ENCODE results near the gene ARMC3.

Gene ARMC3

GRCh38 chr10:23016636-23017035, 88.8 kb downstream of the ARMC3 start:
- DNase-seq (ENCODE audit: low spot score) (no peak), ATAC-seq (ENCODE audit: low read depth) (no peak)
- TF ChIP-seq CTCF (IDR thresholded peaks at IDR 0.05; ENCODE audit: poor library complexity, severe bottlenecking): no peak
- Histone ChIP-seq H3K4me3 (ENCODE audit: severe bottlenecking) (no peak overlapping the region), H3K9me3 (ENCODE audit: severe bottlenecking) (peaks cover 2% of the 10 kb centered on the region), H3K27ac (ENCODE audit: poor library complexity, severe bottlenecking) (no peak overlapping the region), H3K36me3 (ENCODE audit: low read depth) (no peaks in the 10 kb centered on the region), H3K4me1 (ENCODE audit: insufficient read depth, poor library complexity, severe bottlenecking) (no peaks in the 10 kb centered on the region), H3K27me3 (ENCODE audit: insufficient read depth, poor library complexity, severe bottlenecking) (peaks cover 11% of the 10 kb centered on the region)

- peaks cover 2% of the 10 kb centered on the region for H3K9me3 ChIP-seq (ENCODE audit: severe bottlenecking)
- ATAC-seq (ENCODE audit: low read depth) (no peak), DNase-seq (ENCODE audit: low spot score) (no peak)
- H3K27me3 ChIP-seq (ENCODE audit: insufficient read depth, poor library complexity, severe bottlenecking): peaks cover 23% of the 10 kb centered on the region
- H3K36me3 ChIP-seq (ENCODE audit: low read depth): no peaks in the 10 kb centered on the region
- H3K27ac ChIP-seq (ENCODE audit: poor library complexity, severe bottlenecking): no peak overlapping the region
- no peaks in the 10 kb centered on the region for H3K4me1 ChIP-seq (ENCODE audit: insufficient read depth, poor library complexity, severe bottlenecking)
- no peak overlapping the region for H3K4me3 ChIP-seq (ENCODE audit: severe bottlenecking)
- no peak for TF ChIP-seq CTCF (IDR thresholded peaks at IDR 0.05; ENCODE audit: poor library complexity, severe bottlenecking)
Measured at GRCh38 chr10:23019633-23020032, 91.8 kb downstream of the ARMC3 start.

GRCh38 chr10:23021430-23021829, 93.6 kb downstream of the ARMC3 start:
- Histone ChIP-seq H3K4me3 (ENCODE audit: severe bottlenecking) (no peak overlapping the region), H3K36me3 (ENCODE audit: low read depth) (no peaks in the 10 kb centered on the region), H3K9me3 (ENCODE audit: severe bottlenecking) (peaks cover 2% of the 10 kb centered on the region), H3K27me3 (ENCODE audit: insufficient read depth, poor library complexity, severe bottlenecking) (peaks cover 25% of the 10 kb centered on the region), H3K4me1 (ENCODE audit: insufficient read depth, poor library complexity, severe bottlenecking) (no peaks in the 10 kb centered on the region), H3K27ac (ENCODE audit: poor library complexity, severe bottlenecking) (no peak overlapping the region)
- ATAC-seq (ENCODE audit: low read depth): no peak
- TF ChIP-seq CTCF (IDR thresholded peaks at IDR 0.05; ENCODE audit: poor library complexity, severe bottlenecking): no peak
- DNase-seq (ENCODE audit: low spot score): no peak

GRCh38 chr10:23024002-23024401, 96.1 kb downstream of the ARMC3 start:
- H3K9me3 ChIP-seq (ENCODE audit: severe bottlenecking): peaks cover 2% of the 10 kb centered on the region
- H3K27me3 ChIP-seq (ENCODE audit: insufficient read depth, poor library complexity, severe bottlenecking): peaks cover 35% of the 10 kb centered on the region
- no peak overlapping the region for H3K4me3 ChIP-seq (ENCODE audit: severe bottlenecking)
- TF ChIP-seq CTCF (IDR thresholded peaks at IDR 0.05; ENCODE audit: poor library complexity, severe bottlenecking): no peak
- H3K36me3 ChIP-seq (ENCODE audit: low read depth): no peaks in the 10 kb centered on the region
- no peak overlapping the region for H3K27ac ChIP-seq (ENCODE audit: poor library complexity, severe bottlenecking)
- no peak for ATAC-seq (ENCODE audit: low read depth)
- DNase-seq (ENCODE audit: low spot score): no peak
- H3K4me1 ChIP-seq (ENCODE audit: insufficient read depth, poor library complexity, severe bottlenecking): no peaks in the 10 kb centered on the region

GRCh38 chr10:23031318-23031717, 103.5 kb downstream of the ARMC3 start:
- Histone ChIP-seq H3K9me3 (ENCODE audit: severe bottlenecking) (no peaks in the 10 kb centered on the region), H3K27me3 (ENCODE audit: insufficient read depth, poor library complexity, severe bottlenecking) (peaks cover 26% of the 10 kb centered on the region), H3K36me3 (ENCODE audit: low read depth) (no peaks in the 10 kb centered on the region), H3K4me1 (ENCODE audit: insufficient read depth, poor library complexity, severe bottlenecking) (no peaks in the 10 kb centered on the region), H3K4me3 (ENCODE audit: severe bottlenecking) (no peak overlapping the region), H3K27ac (ENCODE audit: poor library complexity, severe bottlenecking) (no peak overlapping the region)
- DNase-seq (ENCODE audit: low spot score) (no peak), ATAC-seq (ENCODE audit: low read depth) (no peak)
- no peak for TF ChIP-seq CTCF (IDR thresholded peaks at IDR 0.05; ENCODE audit: poor library complexity, severe bottlenecking)
